HUES6 (cell line): ENCODE measurements around the gene RXFP4.

Source experiments
- H3K27ac ChIP-seq: 2 replicates; pipeline ENCODE4 v1.7.0; 2013; ENCODE audit warnings: low read depth, mild to moderate bottlenecking, low read length, inconsistent platforms
- H3K27me3 ChIP-seq: 2 replicates; pipeline ENCODE4 v1.6.1; 2013; ENCODE audit warnings: low read length; ENCODE audit not compliant: control insufficient read depth, insufficient read depth
- H3K36me3 ChIP-seq: 2 replicates; pipeline ENCODE4 v1.6.1; 2013; ENCODE audit warnings: low read length; ENCODE audit not compliant: control insufficient read depth, insufficient read depth
- H3K4me1 ChIP-seq: 2 replicates; pipeline ENCODE4 v1.6.1; 2013; ENCODE audit warnings: low read length; ENCODE audit not compliant: control insufficient read depth, insufficient read depth
- H3K4me3 ChIP-seq: 2 replicates; pipeline ENCODE4 v1.5.1; 2013; ENCODE audit warnings: low read depth, low read length
- H3K9ac ChIP-seq: one replicate; pipeline ENCODE4 v1.6.1; 2013; ENCODE audit warnings: mild to moderate bottlenecking, low read length
- H3K9me3 ChIP-seq: 2 replicates; pipeline ENCODE4 v1.6.1; 2013; ENCODE audit warnings: low read depth, low read length; ENCODE audit not compliant: control insufficient read depth, insufficient read depth

The RXFP4 gene

GRCh38 chr1:155944444-155944799 is 3.0 kb downstream of the RXFP4 start:
- Histone ChIP-seq H3K9me3 (no peaks in the 10 kb centered on the region), H3K4me3 (no peak overlapping the region), H3K27me3 (no peaks in the 10 kb centered on the region), H3K4me1 (peaks cover 28% of the 10 kb centered on the region), H3K9ac (no peak overlapping the region), H3K36me3 (peaks cover 31% of the 10 kb centered on the region), H3K27ac (no peak overlapping the region)

- H3K4me1 ChIP-seq: peaks cover 16% of the 10 kb centered on the region
- no peak overlapping the region for H3K27ac ChIP-seq
- H3K4me3 ChIP-seq: no peak overlapping the region
- peaks cover 51% of the 10 kb centered on the region for H3K36me3 ChIP-seq
- H3K27me3 ChIP-seq: no peaks in the 10 kb centered on the region
- peak overlapping the region; percentile 5 for H3K9ac ChIP-seq
- H3K9me3 ChIP-seq: no peaks in the 10 kb centered on the region
Measured at GRCh38 chr1:155946633-155947219, 5.3 kb downstream of the RXFP4 start.

- no peaks in the 10 kb centered on the region for H3K27me3 ChIP-seq
- no peak overlapping the region for H3K9ac ChIP-seq
- H3K27ac ChIP-seq: no peak overlapping the region
- no peaks in the 10 kb centered on the region for H3K9me3 ChIP-seq
- H3K4me1 ChIP-seq: peaks cover 16% of the 10 kb centered on the region
- peaks cover 57% of the 10 kb centered on the region for H3K36me3 ChIP-seq
- no peak overlapping the region for H3K4me3 ChIP-seq
Measured at GRCh38 chr1:155947292-155947691, 5.9 kb downstream of the RXFP4 start.

GRCh38 chr1:155947741-155948140 is 6.3 kb downstream of the RXFP4 start:
- H3K4me1 ChIP-seq: peaks cover 16% of the 10 kb centered on the region
- H3K36me3 ChIP-seq: peaks cover 62% of the 10 kb centered on the region
- no peaks in the 10 kb centered on the region for H3K9me3 ChIP-seq
- no peaks in the 10 kb centered on the region for H3K27me3 ChIP-seq
- H3K4me3 ChIP-seq: no peak overlapping the region
- no peak overlapping the region for H3K27ac ChIP-seq
- no peak overlapping the region for H3K9ac ChIP-seq

GRCh38 chr1:155950829-155951228 is 9.4 kb downstream of the RXFP4 start:
- Histone ChIP-seq H3K36me3 (peaks cover 88% of the 10 kb centered on the region), H3K27me3 (no peaks in the 10 kb centered on the region), H3K27ac (no peak overlapping the region), H3K4me3 (no peak overlapping the region), H3K9me3 (no peaks in the 10 kb centered on the region), H3K9ac (no peak overlapping the region), H3K4me1 (peaks cover 7% of the 10 kb centered on the region)

- H3K27me3 ChIP-seq: no peaks in the 10 kb centered on the region
- H3K4me1 ChIP-seq: no peaks in the 10 kb centered on the region
- no peak overlapping the region for H3K27ac ChIP-seq
- H3K4me3 ChIP-seq: no peak overlapping the region
- no peak overlapping the region for H3K9ac ChIP-seq
- no peaks in the 10 kb centered on the region for H3K9me3 ChIP-seq
- H3K36me3 ChIP-seq: peaks cover 80% of the 10 kb centered on the region
Measured at GRCh38 chr1:155951753-155952504, 10.5 kb downstream of the RXFP4 start.

- H3K27me3 ChIP-seq: no peaks in the 10 kb centered on the region
- no peaks in the 10 kb centered on the region for H3K9me3 ChIP-seq
- H3K9ac ChIP-seq: no peak overlapping the region
- H3K4me1 ChIP-seq: no peaks in the 10 kb centered on the region
- H3K4me3 ChIP-seq: no peak overlapping the region
- H3K27ac ChIP-seq: no peak overlapping the region
- H3K36me3 ChIP-seq: peaks cover 80% of the 10 kb centered on the region
Measured at GRCh38 chr1:155952505-155952890, 11.1 kb downstream of the RXFP4 start.

- H3K9ac ChIP-seq: no peak overlapping the region
- H3K27ac ChIP-seq: no peak overlapping the region
- no peaks in the 10 kb centered on the region for H3K4me1 ChIP-seq
- no peaks in the 10 kb centered on the region for H3K27me3 ChIP-seq
- no peaks in the 10 kb centered on the region for H3K9me3 ChIP-seq
- H3K4me3 ChIP-seq: no peak overlapping the region
- H3K36me3 ChIP-seq: peaks cover 82% of the 10 kb centered on the region
Measured at GRCh38 chr1:155954645-155955044, 13.2 kb downstream of the RXFP4 start.

GRCh38 chr1:155957411-155957915 is 16.0 kb downstream of the RXFP4 start:
- H3K9ac ChIP-seq: no peak overlapping the region
- H3K27ac ChIP-seq: no peak overlapping the region
- H3K36me3 ChIP-seq: peaks cover 82% of the 10 kb centered on the region

GRCh38 chr1:155960081-155960745 is 18.8 kb downstream of the RXFP4 start:
- peaks cover 76% of the 10 kb centered on the region for H3K36me3 ChIP-seq

More at GRCh38 chr1:155957411-155957915, 16.0 kb downstream of the RXFP4 start:
- no peaks in the 10 kb centered on the region for H3K27me3 ChIP-seq
- H3K9me3 ChIP-seq: no peaks in the 10 kb centered on the region
- peaks cover 2% of the 10 kb centered on the region; the same call in 1 of the 2 replicates for H3K4me1 ChIP-seq
- H3K4me3 ChIP-seq: no peak overlapping the region

GRCh38 chr1:155961937-155962336 is 20.5 kb downstream of the RXFP4 start:
- no peaks in the 10 kb centered on the region for H3K9me3 ChIP-seq
- peaks cover 9% of the 10 kb centered on the region for H3K4me1 ChIP-seq

More at GRCh38 chr1:155960081-155960745, 18.8 kb downstream of the RXFP4 start:
- Histone ChIP-seq H3K9ac (no peak overlapping the region), H3K4me1 (peaks cover 2% of the 10 kb centered on the region; the same call in 1 of the 2 replicates), H3K4me3 (no peak overlapping the region), H3K27me3 (no peaks in the 10 kb centered on the region), H3K9me3 (no peaks in the 10 kb centered on the region), H3K27ac (no peak overlapping the region)

More at GRCh38 chr1:155961937-155962336, 20.5 kb downstream of the RXFP4 start:
- no peak overlapping the region for H3K4me3 ChIP-seq
- no peak overlapping the region for H3K9ac ChIP-seq
- no peak overlapping the region for H3K27ac ChIP-seq
- H3K27me3 ChIP-seq: no peaks in the 10 kb centered on the region
- H3K36me3 ChIP-seq: peaks cover 87% of the 10 kb centered on the region
